Lower leg skin (tissue), 3 donors: Measurements from ENCODE around the gene CYTH1.

Source experiments
- CTCF ChIP-seq, 3 donors: fragments of 450-650 bp; IDR thresholded peaks; one replicate each; pipeline ENCODE4 v1.5.1; 2016; ENCODE audit warnings: antibody characterized with exemption in 3 of 3, mild to moderate bottlenecking in 3 of 3, moderate library complexity in 2 of 3
- POLR2A ChIP-seq, 2 donors: fragments of 450-650 bp; IDR thresholded peaks; one replicate each; pipeline ENCODE4 v1.6.1; 2016 to 2017; ENCODE audit warnings: antibody characterized with exemption in 2 of 2, mild to moderate bottlenecking in 1 of 2, moderate library complexity in 1 of 2

GRCh38 chr17:78642707-78643106 is 139.4 kb downstream of the CYTH1 start:
- TF ChIP-seq CTCF (IDR thresholded peaks at IDR 0.05) (no peak), POLR2A (IDR thresholded peaks at IDR 0.05) (no peak)
